NCI-H82 treated with DMSO at 0.1 percent for 48 hours (cell line): Measurements from ENCODE around the gene TRIM50.
"Not testable (repeated sequence)": the region's sequence is repeated elsewhere in the genome, so short reads cannot be mapped to it uniquely, and the experiment has no call there.

Experiments used
- DNase-seq: peaks from one replicate; lab custom pipeline; 2025; ENCODE audit not compliant: unreplicated experiment; lab: John Stamatoyannopoulos, UW

Gene TRIM50

GRCh38 chr7:73350306-73351068 is 22.6 kb upstream of the TRIM50 start:
- DNase-seq = no peak

GRCh38 chr7:73349763-73350162 is 21.9 kb upstream of the TRIM50 start:
- DNase-seq = no peak

GRCh38 chr7:73345951-73346350 is 18.1 kb upstream of the TRIM50 start:
- no peak for DNase-seq

GRCh38 chr7:73345538-73345937 is 17.7 kb upstream of the TRIM50 start:
- no peak for DNase-seq

GRCh38 chr7:73343671-73344380 is 15.9 kb upstream of the TRIM50 start:
- DNase-seq = no peak

- no peak for DNase-seq
Measured at GRCh38 chr7:73342645-73343044, 14.8 kb upstream of the TRIM50 start.

GRCh38 chr7:73341877-73342276 is 14.0 kb upstream of the TRIM50 start:
- no peak for DNase-seq

GRCh38 chr7:73340514-73340913 is 12.6 kb upstream of the TRIM50 start:
- no peak for DNase-seq

- DNase-seq = no peak
Measured at GRCh38 chr7:73338321-73338720, 10.4 kb upstream of the TRIM50 start.

- DNase-seq = no peak
Measured at GRCh38 chr7:73332447-73332846, 4.6 kb upstream of the TRIM50 start.

GRCh38 chr7:73330772-73331171 is 2.9 kb upstream of the TRIM50 start:
- no peak for DNase-seq

- no peak for DNase-seq
Measured at GRCh38 chr7:73329861-73330581, 2.1 kb upstream of the TRIM50 start.

- no peak for DNase-seq
Measured at GRCh38 chr7:73328696-73329095, 814 bp upstream of the TRIM50 start.

- not testable (repeated sequence) for DNase-seq
Measured at GRCh38 chr7:73327449-73327848, 433 bp downstream of the TRIM50 start.

GRCh38 chr7:73325424-73325823 is 2.5 kb downstream of the TRIM50 start:
- not testable (repeated sequence) for DNase-seq

- DNase-seq = peak; percentile 0
Measured at GRCh38 chr7:73324081-73324845, 3.6 kb downstream of the TRIM50 start.

GRCh38 chr7:73323434-73324080 is 4.3 kb downstream of the TRIM50 start:
- not testable (repeated sequence) for DNase-seq

GRCh38 chr7:73320009-73320408 is 7.9 kb downstream of the TRIM50 start:
- not testable (repeated sequence) for DNase-seq

GRCh38 chr7:73319541-73319940 is 8.3 kb downstream of the TRIM50 start:
- not testable (repeated sequence) for DNase-seq

GRCh38 chr7:73318656-73319204 is 9.2 kb downstream of the TRIM50 start:
- not testable (repeated sequence) for DNase-seq
